ENCODE results near the gene MEIKIN. TPM values are rescaled to one million over a fixed set of nuclear protein-coding genes. Genes with fewer than 3 reads are reported as not detected.

MEIKIN gene
- total RNA-seq, 2 donors from 2014 or later = 5.6 TPM; not detected in 1

GRCh38 chr5:131789765-131790164 is 155.7 kb downstream of the MEIKIN start:
- TF ChIP-seq POLR2AphosphoS5 (IDR thresholded peaks at IDR 0.05) = no peak
- TF ChIP-seq POLR2A (IDR thresholded peaks at IDR 0.05) = no peak
- TF ChIP-seq CTCF (IDR thresholded peaks at IDR 0.05) = no peak
- Histone ChIP-seq H3K27ac (no peak overlapping the region), H3K4me3 (no peak overlapping the region), H3K27me3 (replicated peaks; ENCODE audit: insufficient read depth) (no peaks in the 10 kb centered on the region), H3K9me3 (no peaks in the 10 kb centered on the region), H3K4me1 (replicated peaks) (no peaks in the 10 kb centered on the region), H3K36me3 (no peaks in the 10 kb centered on the region)
- WGBS = 70% methylated on average over 3 of the region's 3 CpGs
- intact Hi-C loops (cut with DNase I) = loop anchor here (10.0 kb wide), 1 partner anchor 625 kb away; the partner anchor contains the start of gene HINT1
- DNase-seq (ENCODE audit: low spot score) = no peak

DNA sequence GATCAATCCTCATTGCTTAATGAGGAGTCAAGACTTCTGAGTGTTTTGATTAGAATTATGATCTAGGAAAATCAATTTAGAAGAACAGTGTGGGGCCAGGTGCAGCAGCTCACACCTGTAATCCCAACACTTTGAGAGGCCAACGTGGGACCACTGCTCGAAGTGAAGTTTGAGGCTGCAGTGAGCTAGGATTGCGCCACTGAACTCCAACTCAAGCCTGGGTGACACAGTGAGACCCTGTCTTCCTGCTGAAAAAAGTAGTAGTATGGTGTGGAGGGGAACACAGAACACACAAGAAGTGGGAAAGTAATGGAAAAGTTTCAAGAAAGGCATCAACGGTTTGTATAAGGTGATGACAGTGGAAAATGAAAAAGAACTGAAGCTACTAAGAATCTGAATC is 157.7 kb downstream of the MEIKIN start:
- Histone ChIP-seq H3K4me3 (no peak overlapping the region), H3K27me3 (replicated peaks; ENCODE audit: insufficient read depth) (no peaks in the 10 kb centered on the region), H3K36me3 (no peaks in the 10 kb centered on the region), H3K27ac (no peak overlapping the region), H3K4me1 (replicated peaks) (no peaks in the 10 kb centered on the region), H3K9me3 (no peaks in the 10 kb centered on the region)
- WGBS = 87% methylated on average over 4 of the region's 4 CpGs
- DNase-seq (ENCODE audit: low spot score) = no peak
- intact Hi-C loops (cut with DNase I) = no loop called here
- TF ChIP-seq POLR2A (IDR thresholded peaks at IDR 0.05) (no peak), CTCF (IDR thresholded peaks at IDR 0.05) (no peak), POLR2AphosphoS5 (IDR thresholded peaks at IDR 0.05) (no peak)

DNA sequence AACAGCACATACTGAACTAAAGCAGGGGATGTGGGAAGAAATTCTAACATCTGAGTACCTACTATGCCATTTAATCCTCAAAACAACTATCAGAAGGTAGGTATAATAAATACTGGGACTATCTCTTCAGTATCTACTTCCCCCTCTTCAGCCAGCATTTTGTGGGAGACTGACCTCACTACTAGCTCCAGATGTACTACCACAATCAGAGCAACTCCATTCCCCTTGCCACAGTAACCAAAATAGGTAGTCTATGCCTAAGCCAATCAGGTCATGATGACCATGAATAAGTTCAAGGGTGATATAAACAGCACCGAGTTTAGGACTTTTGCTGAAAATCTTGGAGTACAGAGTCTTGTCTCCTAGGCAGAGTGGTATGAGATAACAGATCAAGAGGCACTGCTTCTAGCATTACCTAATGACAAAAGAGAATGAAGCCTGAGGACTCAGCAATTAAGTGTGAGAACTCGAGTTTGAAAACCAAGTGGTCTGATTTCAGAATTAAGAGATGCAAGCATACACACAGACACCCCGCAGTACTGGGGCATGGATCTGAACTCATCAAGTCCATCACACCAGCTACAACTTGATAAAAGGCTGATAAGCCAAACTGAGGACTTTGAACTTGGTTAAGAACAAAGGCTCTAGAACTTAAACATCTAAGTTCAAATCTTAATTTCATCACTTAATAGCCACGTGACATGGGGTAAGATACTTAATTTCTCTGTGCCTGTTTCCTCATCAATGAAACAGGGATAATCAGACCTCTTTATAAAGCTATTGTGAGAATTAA is 158.4 kb downstream of the MEIKIN start:
- no peaks in the 10 kb centered on the region for H3K27me3 ChIP-seq (replicated peaks; ENCODE audit: insufficient read depth)
- H3K36me3 ChIP-seq = no peaks in the 10 kb centered on the region
- no peak for DNase-seq (ENCODE audit: low spot score)
- H3K9me3 ChIP-seq = no peaks in the 10 kb centered on the region
- WGBS = 84% methylated on average over 4 of the region's 4 CpGs
- TF ChIP-seq POLR2A (IDR thresholded peaks at IDR 0.05) (no peak), CTCF (IDR thresholded peaks at IDR 0.05) (no peak), POLR2AphosphoS5 (IDR thresholded peaks at IDR 0.05) (no peak)
- no peak overlapping the region for H3K4me3 ChIP-seq
- H3K27ac ChIP-seq = no peak overlapping the region
- intact Hi-C loops (cut with DNase I) = no loop called here
- H3K4me1 ChIP-seq (replicated peaks) = no peaks in the 10 kb centered on the region

GRCh38 chr5:131786036-131786435 is 159.4 kb downstream of the MEIKIN start:
- no peak for DNase-seq (ENCODE audit: low spot score)
- no peak overlapping the region for H3K27ac ChIP-seq
- no peak overlapping the region for H3K4me3 ChIP-seq
- intact Hi-C loops (cut with DNase I) = no loop called here
- TF ChIP-seq POLR2AphosphoS5 (IDR thresholded peaks at IDR 0.05) (no peak), POLR2A (IDR thresholded peaks at IDR 0.05) (no peak), CTCF (IDR thresholded peaks at IDR 0.05) (no peak)
- no peaks in the 10 kb centered on the region for H3K27me3 ChIP-seq (replicated peaks; ENCODE audit: insufficient read depth)
- WGBS = 88% methylated on average over 1 of the region's 1 CpG
- no peaks in the 10 kb centered on the region for H3K9me3 ChIP-seq
- no peaks in the 10 kb centered on the region for H3K4me1 ChIP-seq (replicated peaks)
- no peaks in the 10 kb centered on the region for H3K36me3 ChIP-seq

GRCh38 chr5:131783874-131784273 is 161.6 kb downstream of the MEIKIN start:
- H3K27ac ChIP-seq = no peak overlapping the region
- 84% methylated on average over 1 of the region's 1 CpG for WGBS
- H3K4me3 ChIP-seq = no peak overlapping the region
- no peaks in the 10 kb centered on the region for H3K9me3 ChIP-seq
- intact Hi-C loops (cut with DNase I) = no loop called here
- H3K27me3 ChIP-seq (replicated peaks; ENCODE audit: insufficient read depth) = no peaks in the 10 kb centered on the region
- H3K4me1 ChIP-seq (replicated peaks) = no peaks in the 10 kb centered on the region
- no peaks in the 10 kb centered on the region for H3K36me3 ChIP-seq
- no peak for TF ChIP-seq CTCF (IDR thresholded peaks at IDR 0.05)
- no peak for TF ChIP-seq POLR2AphosphoS5 (IDR thresholded peaks at IDR 0.05)
- TF ChIP-seq POLR2A (IDR thresholded peaks at IDR 0.05) = no peak
- no peak for DNase-seq (ENCODE audit: low spot score)
